H9 (cell line): ENCODE results near the gene CIDEC. TPM values are rescaled to one million over a fixed set of nuclear protein-coding genes. Genes with fewer than 3 reads are reported as not detected.

Source experiments
- DNase-seq: peaks from one replicate; pipeline ENCODE4 v3.0.0-alpha.2; 2017
- H2AFZ ChIP-seq: one replicate; pipeline ENCODE4 v1.6.1; 2013; ENCODE audit warnings: mild to moderate bottlenecking, low read length, control low read depth, moderate library complexity
- H2AK5ac ChIP-seq: 2 replicates; pipeline ENCODE4 v1.6.1; 2013; ENCODE audit warnings: low read length, control low read depth, mixed read lengths; ENCODE audit not compliant: insufficient read length
- H2BK120ac ChIP-seq: one replicate; pipeline ENCODE4 v1.6.1; 2013; ENCODE audit warnings: low read depth, mild to moderate bottlenecking, low read length, control low read depth, inconsistent platforms; ENCODE audit not compliant: poor library complexity, severe bottlenecking
- H2BK12ac ChIP-seq: 2 replicates; pipeline ENCODE4 v1.6.1; 2013; ENCODE audit warnings: low read length, control low read depth, mixed read lengths, low read depth; ENCODE audit not compliant: insufficient read length
- H2BK15ac ChIP-seq: 2 replicates; pipeline ENCODE4 v1.6.1; 2013; ENCODE audit warnings: low read depth, low read length, control low read depth
- H2BK20ac ChIP-seq: one replicate; pipeline ENCODE4 v1.6.1; 2013; ENCODE audit warnings: low read depth, mild to moderate bottlenecking, low read length, control low read depth, inconsistent platforms; ENCODE audit not compliant: poor library complexity, severe bottlenecking
- H2BK5ac ChIP-seq: 2 replicates; pipeline ENCODE4 v1.6.1; 2013; ENCODE audit warnings: low read length, control low read depth, mixed read lengths; ENCODE audit not compliant: insufficient read length
- H3K14ac ChIP-seq: 2 replicates; pipeline ENCODE4 v1.6.1; 2013; ENCODE audit warnings: low read length, control low read depth; ENCODE audit not compliant: insufficient read depth
- H3K18ac ChIP-seq: 2 replicates; pipeline ENCODE4 v1.6.1; 2013; ENCODE audit warnings: low read depth, mild to moderate bottlenecking, mixed read lengths, low read length, control low read depth; ENCODE audit not compliant: insufficient read length
- H3K23ac ChIP-seq: 2 replicates; pipeline ENCODE4 v1.6.1; 2013; ENCODE audit warnings: low read length, control low read depth, mixed read lengths, low read depth; ENCODE audit not compliant: insufficient read length
- H3K23me2 ChIP-seq: 2 replicates; pipeline ENCODE4 v1.6.1; 2013; ENCODE audit warnings: low read depth, mild to moderate bottlenecking, mixed read lengths, low read length, control low read depth; ENCODE audit not compliant: insufficient read length, poor library complexity, severe bottlenecking
- H3K27ac ChIP-seq: 2 replicates; pipeline ENCODE4 v1.5.1; 2013; ENCODE audit warnings: low read length, control low read depth, mixed read lengths, low read depth; ENCODE audit not compliant: insufficient read length
- H3K27me3 ChIP-seq: 2 replicates; pipeline ENCODE4 v1.6.1; 2013; ENCODE audit warnings: low read length, control low read depth, inconsistent platforms; ENCODE audit not compliant: insufficient read depth
- H3K4ac ChIP-seq: 2 replicates; pipeline ENCODE4 v1.6.1; 2013; ENCODE audit warnings: low read depth, mild to moderate bottlenecking, control low read depth, inconsistent platforms, low read length, moderate library complexity
- H3K4me1 ChIP-seq: 2 replicates; pipeline ENCODE4 v1.6.1; 2013; ENCODE audit warnings: low read length, control low read depth, inconsistent platforms; ENCODE audit not compliant: insufficient read depth
- H3K4me2 ChIP-seq: 2 replicates; pipeline ENCODE4 v1.6.1; 2013; ENCODE audit warnings: low read length, control low read depth, mixed read lengths; ENCODE audit not compliant: insufficient read length, insufficient read depth
- H3K56ac ChIP-seq: 2 replicates; pipeline ENCODE4 v1.6.1; 2013; ENCODE audit warnings: low read depth, mild to moderate bottlenecking, mixed read lengths, low read length, control low read depth; ENCODE audit not compliant: insufficient read length
- H3K79me1 ChIP-seq: 2 replicates; pipeline ENCODE4 v1.6.1; 2013; ENCODE audit warnings: low read depth, mild to moderate bottlenecking, moderate library complexity, low read length, control low read depth, inconsistent platforms; ENCODE audit not compliant: insufficient read depth, poor library complexity, severe bottlenecking
- H3K79me2 ChIP-seq: 2 replicates; pipeline ENCODE4 v1.6.1; 2013; ENCODE audit warnings: low read length, control low read depth, inconsistent platforms; ENCODE audit not compliant: insufficient read depth
- H3K9ac ChIP-seq: 2 replicates; pipeline ENCODE4 v1.6.1; 2013; ENCODE audit warnings: low read length, control low read depth, mixed read lengths; ENCODE audit not compliant: insufficient read length; ENCODE audit errors: extremely low read depth
- H3K9me3 ChIP-seq: one replicate; pipeline ENCODE4 v1.6.1; 2013; ENCODE audit warnings: low read depth, low read length, inconsistent platforms; ENCODE audit not compliant: control insufficient read depth
- H3T11ph ChIP-seq: one replicate; pipeline ENCODE4 v1.6.1; 2013; ENCODE audit warnings: mild to moderate bottlenecking, low read length, control low read depth, inconsistent platforms
- H4K20me1 ChIP-seq: one replicate; pipeline ENCODE4 v1.6.1; 2013; ENCODE audit not compliant: control insufficient read depth, insufficient read length, insufficient read depth
- H4K5ac ChIP-seq: 2 replicates; pipeline ENCODE4 v1.6.1; 2013; ENCODE audit warnings: low read depth, mild to moderate bottlenecking, mixed read lengths, low read length, control low read depth; ENCODE audit not compliant: insufficient read length
- H4K8ac ChIP-seq: replicated peaks from 2 replicates; pipeline ENCODE4 v1.6.1; 2013; ENCODE audit warnings: low read length, control low read depth, mixed read lengths, low read depth; ENCODE audit not compliant: insufficient read length
- H4K91ac ChIP-seq: 2 replicates; pipeline ENCODE4 v1.6.1; 2013; ENCODE audit warnings: low read depth, mild to moderate bottlenecking, moderate library complexity, mixed read lengths, low read length, control low read depth; ENCODE audit not compliant: insufficient read length
- H3K27ac Mint-ChIP-seq, 3 experiments: 2 replicates in 2 of 3; 3 replicates in 1 of 3; pipeline ENCODE4 v1.8.0; 2020 to 2021; ENCODE audit warnings: mixed read lengths in 3 of 3, mild to moderate bottlenecking in 1 of 3, moderate library complexity in 1 of 3
- H3K27me3 Mint-ChIP-seq: 2 replicates; pipeline ENCODE4 v1.8.0; 2021; ENCODE audit warnings: low read depth, mild to moderate bottlenecking, moderate library complexity, mixed read lengths
- H3K36me3 Mint-ChIP-seq, 3 experiments: 2 replicates in 2 of 3; 3 replicates in 1 of 3; pipeline ENCODE4 v1.8.0; 2020 to 2021; ENCODE audit warnings: low read depth in 3 of 3, mixed read lengths in 3 of 3; ENCODE audit not compliant: insufficient read depth in 1 of 3
- H3K4me1 Mint-ChIP-seq, 2 experiments: 2 replicates each; pipeline ENCODE4 v1.8.0; 2020; ENCODE audit warnings: mixed read lengths in 2 of 2
- H3K4me3 Mint-ChIP-seq, 2 experiments: 2 replicates in 1 of 2; 3 replicates in 1 of 2; pipeline ENCODE4 v1.8.0; 2020 to 2021; ENCODE audit warnings: mild to moderate bottlenecking in 2 of 2, mixed read lengths in 2 of 2, moderate library complexity in 1 of 2
- H3K9me3 Mint-ChIP-seq, 2 experiments: 2 replicates in 1 of 2; 3 replicates in 1 of 2; pipeline ENCODE4 v1.8.0; 2020; ENCODE audit warnings: mild to moderate bottlenecking in 2 of 2, mixed read lengths in 2 of 2, moderate library complexity in 1 of 2
- CTCF ChIP-seq: fragments of 200-600 bp; sonication (generic); conservative IDR thresholded peaks from 3 replicates; pipeline ENCODE4 v1.8.0; 2021; ENCODE audit warnings: antibody characterized with exemption, mild to moderate bottlenecking
- WGBS: extraction: QIAGEN DNeasy Blood & Tissue Kit; methylation state at CpG from one replicate; pipeline ENCODE4 v1.1.7; 2013; ENCODE audit warnings: missing lambda C conversion rate, low lambda C conversion rate, mixed read lengths; ENCODE audit not compliant: insufficient read length; ENCODE audit errors: extremely low coverage; 5-methylcytosine and 5-hydroxymethylcytosine counted together
- total RNA-seq: library from RNA; stranded (reverse); gene quantifications from 2 replicates; pipeline ENCODE4 v1.2.1, GENCODE V29; 2021

The CIDEC gene
- total RNA-seq, 1 experiment from 2014 or later = not detected

- no peak overlapping the region for H4K5ac ChIP-seq
- H2BK20ac ChIP-seq = no peak overlapping the region
- H3K56ac ChIP-seq = no peak overlapping the region
- H3K9me3 ChIP-seq = no peaks in the 10 kb centered on the region
- no peak for TF ChIP-seq CTCF
- no peak overlapping the region for H2BK12ac ChIP-seq
- no peak for DNase-seq
- peaks cover 15% of the 10 kb centered on the region for H3K27me3 Mint-ChIP-seq
- no peak overlapping the region for H3K27ac Mint-ChIP-seq
- H3K4me3 Mint-ChIP-seq = no peak overlapping the region; a peak in 1 of 5 replicates
- no peaks in the 10 kb centered on the region for H3K79me1 ChIP-seq
- H3K4ac ChIP-seq = no peak overlapping the region
- H2BK5ac ChIP-seq = no peak overlapping the region
- no peak overlapping the region for H3K9ac ChIP-seq
- no peak overlapping the region for H2BK120ac ChIP-seq
- H3K23me2 ChIP-seq = peaks cover 15% of the 10 kb centered on the region
- H3K27ac ChIP-seq = no peak overlapping the region
- H3K14ac ChIP-seq = no peak overlapping the region
- H2AFZ ChIP-seq = no peak overlapping the region
- WGBS = no CpG with 5 or more reads among the region's 10 CpGs
- H3K18ac ChIP-seq = no peak overlapping the region
- no peak overlapping the region for H3T11ph ChIP-seq
- H3K4me2 ChIP-seq = no peak overlapping the region
- H3K23ac ChIP-seq = no peak overlapping the region
- no peaks in the 10 kb centered on the region for H3K36me3 Mint-ChIP-seq
- peaks cover 15 to 27% of the 10 kb centered on the region in 2 experiments for H3K4me1 Mint-ChIP-seq
- H2AK5ac ChIP-seq = no peak overlapping the region
- H4K91ac ChIP-seq = no peak overlapping the region
- H3K9me3 Mint-ChIP-seq = no peaks in the 10 kb centered on the region
- no peaks in the 10 kb centered on the region; the same call in 1 of the 2 replicates for H3K27me3 ChIP-seq
- no peak overlapping the region for H4K8ac ChIP-seq
- H3K4me1 ChIP-seq = peaks cover 4% of the 10 kb centered on the region; the same call in 1 of the 2 replicates
- no peaks in the 10 kb centered on the region for H3K79me2 ChIP-seq
- H4K20me1 ChIP-seq = no peaks in the 10 kb centered on the region
- H2BK15ac ChIP-seq = no peak overlapping the region
These were observed 37.8 kb upstream of the CIDEC start for GRCh38 chr3:9917820-9918219.
